ENCODE data around the gene CNTROB. TPM values are rescaled to one million over a fixed set of nuclear protein-coding genes. Genes with fewer than 3 reads are reported as not detected.

The CNTROB gene
- polyA plus RNA-seq, 1 donor from 2014 or later = 11.0 TPM

GRCh38 chr17:7977039-7977438, 45.0 kb downstream of the CNTROB start:
- Mint-ChIP-seq H3K36me3 (peaks cover 4% of the 10 kb centered on the region), H3K27ac (no peak overlapping the region), H3K4me1 (peaks cover 0 to 2% (median 1%) of the 10 kb centered on the region in 3 donors), H3K27me3 (peaks cover 10% of the 10 kb centered on the region), H3K4me3 (peak overlapping the region in 1 of 4 donors; percentile 39), H3K9me3 (peaks cover 9 to 18% (median 15%) of the 10 kb centered on the region in 3 donors)

GRCh38 chr17:7977805-7978204, 45.8 kb downstream of the CNTROB start:
- Mint-ChIP-seq H3K27me3 (peaks cover 12% of the 10 kb centered on the region), H3K36me3 (peaks cover 4% of the 10 kb centered on the region), H3K4me1 (peaks cover 0 to 2% (median 1%) of the 10 kb centered on the region in 3 donors), H3K4me3 (no peak overlapping the region), H3K9me3 (peaks cover 9 to 18% (median 15%) of the 10 kb centered on the region in 3 donors), H3K27ac (no peak overlapping the region)

- H3K4me1 Mint-ChIP-seq = peaks cover 0 to 2% (median 1%) of the 10 kb centered on the region in 3 donors
- no peak overlapping the region for H3K4me3 Mint-ChIP-seq
- H3K27me3 Mint-ChIP-seq = peaks cover 12% of the 10 kb centered on the region
- H3K27ac Mint-ChIP-seq = no peak overlapping the region
- peaks cover 0 to 5% (median 4%) of the 10 kb centered on the region in 3 donors for H3K9me3 Mint-ChIP-seq
- peaks cover 2% of the 10 kb centered on the region for H3K36me3 Mint-ChIP-seq
Observed at GRCh38 chr17:7982173-7982572, 50.2 kb downstream of the CNTROB start.

GRCh38 chr17:7982666-7983065, 50.7 kb downstream of the CNTROB start:
- no peak overlapping the region for H3K4me3 Mint-ChIP-seq
- H3K4me1 Mint-ChIP-seq = peaks cover 0 to 1% (median under 1%) of the 10 kb centered on the region in 3 donors
- peaks cover 0 to 3% (median 2%) of the 10 kb centered on the region in 3 donors for H3K9me3 Mint-ChIP-seq
- no peak overlapping the region for H3K27ac Mint-ChIP-seq
- H3K36me3 Mint-ChIP-seq = peaks cover 2% of the 10 kb centered on the region
- peaks cover 11% of the 10 kb centered on the region for H3K27me3 Mint-ChIP-seq

- no peaks in the 10 kb centered on the region for H3K9me3 Mint-ChIP-seq
- H3K36me3 Mint-ChIP-seq = no peaks in the 10 kb centered on the region
- H3K4me1 Mint-ChIP-seq = peaks cover 6 to 8% (median 7%) of the 10 kb centered on the region in 3 donors
- H3K4me3 Mint-ChIP-seq = no peak overlapping the region
- peaks cover 11% of the 10 kb centered on the region for H3K27me3 Mint-ChIP-seq
- no peak overlapping the region for H3K27ac Mint-ChIP-seq
Observed at GRCh38 chr17:7984904-7985303, 52.9 kb downstream of the CNTROB start.

- Mint-ChIP-seq H3K27me3 (peaks cover 9% of the 10 kb centered on the region), H3K36me3 (no peaks in the 10 kb centered on the region), H3K4me3 (no peak overlapping the region), H3K4me1 (peaks cover 9 to 10% (median 9%) of the 10 kb centered on the region in 3 donors), H3K9me3 (no peaks in the 10 kb centered on the region), H3K27ac (no peak overlapping the region)
Observed at GRCh38 chr17:7987112-7987893, 55.3 kb downstream of the CNTROB start.

GRCh38 chr17:7988750-7989178, 56.8 kb downstream of the CNTROB start:
- H3K4me1 Mint-ChIP-seq = peaks cover 9 to 12% (median 10%) of the 10 kb centered on the region in 3 donors
- H3K36me3 Mint-ChIP-seq = no peaks in the 10 kb centered on the region
- H3K9me3 Mint-ChIP-seq = no peaks in the 10 kb centered on the region
- H3K27ac Mint-ChIP-seq = peak overlapping the region; percentile 38 to 93 (median 75)
- H3K27me3 Mint-ChIP-seq = peaks cover 4% of the 10 kb centered on the region
- H3K4me3 Mint-ChIP-seq = peak overlapping the region; percentile 9 to 94 (median 80)

- Mint-ChIP-seq H3K36me3 (no peaks in the 10 kb centered on the region), H3K27me3 (no peaks in the 10 kb centered on the region), H3K9me3 (no peaks in the 10 kb centered on the region), H3K4me3 (peak overlapping the region; percentile 76 to 94 (median 85)), H3K4me1 (peaks cover 9 to 12% (median 10%) of the 10 kb centered on the region in 3 donors), H3K27ac (peak overlapping the region; percentile 75 to 93 (median 83))
Observed at GRCh38 chr17:7989781-7990655, 58.0 kb downstream of the CNTROB start.

- H3K4me3 Mint-ChIP-seq = peak overlapping the region in 1 of 4 donors; percentile 5
- no peaks in the 10 kb centered on the region for H3K9me3 Mint-ChIP-seq
- peaks cover 10 to 16% (median 15%) of the 10 kb centered on the region in 3 donors for H3K4me1 Mint-ChIP-seq
- H3K27ac Mint-ChIP-seq = no peak overlapping the region
- no peaks in the 10 kb centered on the region for H3K36me3 Mint-ChIP-seq
- H3K27me3 Mint-ChIP-seq = peaks cover 6% of the 10 kb centered on the region
Observed at GRCh38 chr17:7992516-7992915, 60.5 kb downstream of the CNTROB start.

- no peaks in the 10 kb centered on the region for H3K36me3 Mint-ChIP-seq
- no peaks in the 10 kb centered on the region for H3K9me3 Mint-ChIP-seq
- H3K27me3 Mint-ChIP-seq = peaks cover 6% of the 10 kb centered on the region
- peaks cover 10 to 16% (median 15%) of the 10 kb centered on the region in 3 donors for H3K4me1 Mint-ChIP-seq
- peak overlapping the region in 1 of 4 donors; percentile 5 for H3K4me3 Mint-ChIP-seq
- no peak overlapping the region for H3K27ac Mint-ChIP-seq
Observed at GRCh38 chr17:7992924-7993323, 60.9 kb downstream of the CNTROB start.

GRCh38 chr17:7993972-7994589, 62.1 kb downstream of the CNTROB start:
- Mint-ChIP-seq H3K36me3 (no peaks in the 10 kb centered on the region), H3K27ac (no peak overlapping the region), H3K4me1 (peaks cover 8 to 13% (median 11%) of the 10 kb centered on the region in 3 donors), H3K27me3 (peaks cover 12% of the 10 kb centered on the region), H3K4me3 (no peak overlapping the region), H3K9me3 (no peaks in the 10 kb centered on the region)

- H3K36me3 Mint-ChIP-seq = no peaks in the 10 kb centered on the region
- peaks cover 0 to 9% (median 6%) of the 10 kb centered on the region in 3 donors for H3K4me1 Mint-ChIP-seq
- H3K27me3 Mint-ChIP-seq = peaks cover 12% of the 10 kb centered on the region
- H3K27ac Mint-ChIP-seq = peak overlapping the region in 1 of 3 donors; percentile 35
- no peak overlapping the region for H3K4me3 Mint-ChIP-seq
- no peaks in the 10 kb centered on the region for H3K9me3 Mint-ChIP-seq
Observed at GRCh38 chr17:7995724-7996123, 63.7 kb downstream of the CNTROB start.

GRCh38 chr17:7997186-7997585, 65.2 kb downstream of the CNTROB start:
- Mint-ChIP-seq H3K4me1 (peaks cover 4 to 12% (median 11%) of the 10 kb centered on the region in 3 donors), H3K27ac (no peak overlapping the region), H3K4me3 (no peak overlapping the region), H3K36me3 (peaks cover 4% of the 10 kb centered on the region), H3K27me3 (peaks cover 16% of the 10 kb centered on the region), H3K9me3 (peaks cover 0 to 2% (median 0%) of the 10 kb centered on the region in 3 donors)

Measured in IgD-negative memory B cell (primary cell).